GM19455 (cell line): Measurements from ENCODE around the gene MYH10.

Experiments
- ATAC-seq: cut with Tn5 transposase; IDR thresholded peaks from one replicate; pipeline ENCODE4 v1.9.1; 2021; ENCODE audit not compliant: unreplicated experiment

MYH10 gene

DNA sequence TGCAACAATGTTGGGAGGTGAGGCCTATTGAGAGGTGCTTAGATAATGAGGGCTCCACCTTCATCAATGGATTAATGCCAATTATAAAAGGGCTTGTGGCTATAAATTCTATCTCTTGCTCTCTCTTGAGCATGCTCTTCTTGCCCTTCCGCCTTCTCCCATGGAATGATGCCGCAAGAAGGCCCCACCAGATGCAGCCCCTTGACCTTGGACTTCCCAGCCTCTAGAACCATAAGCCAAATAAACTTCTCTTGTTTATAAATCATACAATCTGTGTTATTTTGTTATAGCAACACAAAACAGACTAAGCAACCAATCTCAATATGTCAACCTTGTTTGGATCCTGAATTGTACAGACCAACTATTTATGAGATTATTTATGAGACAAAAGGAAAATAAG lies 20.0 kb downstream of the MYH10 start:
- no peak for ATAC-seq

DNA sequence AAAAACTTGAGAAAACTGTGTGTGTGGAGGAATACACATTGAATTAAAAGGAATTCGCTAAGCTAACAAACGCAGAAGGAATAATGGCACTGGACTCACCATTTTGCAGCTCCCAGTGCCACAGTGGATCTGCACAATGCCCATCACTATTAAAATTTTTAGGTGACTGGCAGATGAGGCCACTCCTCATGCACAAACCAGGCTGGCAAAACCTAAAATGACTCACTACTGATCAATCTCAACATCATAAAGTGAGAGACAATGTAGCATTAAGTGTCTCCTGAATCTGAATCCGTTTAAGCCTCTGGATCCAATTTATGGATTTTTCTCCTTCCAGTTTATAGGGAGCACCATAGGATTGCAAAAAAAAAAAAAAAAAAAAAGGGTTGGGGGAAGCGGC lies 20.6 kb downstream of the MYH10 start:
- ATAC-seq, result no peak

GRCh38 chr17:8608001-8608400 lies 22.5 kb downstream of the MYH10 start:
- no peak for ATAC-seq

DNA sequence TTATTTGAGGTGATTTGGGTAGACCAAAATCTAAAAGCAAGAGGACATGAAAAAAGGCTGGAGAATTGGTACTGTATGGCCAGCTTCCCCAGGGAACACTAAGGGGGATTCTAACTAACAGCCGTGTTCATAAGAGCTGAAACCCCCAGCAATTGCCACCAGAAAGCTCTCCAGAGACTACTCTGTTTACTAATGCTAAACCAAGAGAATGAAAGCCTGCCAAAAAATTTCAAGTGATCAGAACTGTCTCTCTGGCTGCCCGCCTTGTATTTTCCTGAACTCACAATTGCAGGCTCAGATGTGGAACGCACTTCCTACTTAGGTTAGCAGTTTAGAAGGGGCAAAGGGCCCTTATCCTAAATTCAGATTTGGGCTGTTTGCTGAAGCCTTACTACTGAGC lies 24.1 kb downstream of the MYH10 start:
- ATAC-seq, result no peak

DNA sequence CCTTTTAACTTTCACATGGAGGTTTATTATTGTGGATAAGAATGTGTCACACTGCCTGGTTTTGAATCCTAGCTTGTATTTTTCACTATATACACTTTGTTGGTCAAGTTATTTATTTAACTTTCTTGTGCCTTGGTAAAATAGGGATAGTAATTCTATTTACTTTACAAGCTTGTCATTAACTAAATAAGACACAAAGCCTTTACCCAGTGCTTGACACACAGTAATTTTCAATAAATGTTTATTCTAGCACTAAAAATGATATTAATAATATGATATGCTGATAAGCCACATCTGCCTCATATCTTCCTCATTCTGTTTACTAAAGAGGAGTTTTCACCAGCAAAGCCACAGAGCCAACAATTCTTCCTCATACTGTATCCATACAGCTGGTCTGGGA lies 27.8 kb downstream of the MYH10 start:
- ATAC-seq, result no peak

- no peak for ATAC-seq
These were observed 31.0 kb downstream of the MYH10 start for GRCh38 chr17:8599351-8600011.

GRCh38 chr17:8598913-8599312 lies 31.6 kb downstream of the MYH10 start:
- ATAC-seq, result no peak

GRCh38 chr17:8593830-8594229 lies 36.7 kb downstream of the MYH10 start:
- no peak for ATAC-seq

- ATAC-seq, result no peak
These were observed 37.2 kb downstream of the MYH10 start for GRCh38 chr17:8593276-8593675.

- ATAC-seq, result no peak
These were observed 41.5 kb downstream of the MYH10 start for GRCh38 chr17:8588877-8589554.

GRCh38 chr17:8586766-8587165 lies 43.8 kb downstream of the MYH10 start:
- ATAC-seq, result no peak

GRCh38 chr17:8585911-8586310 lies 44.6 kb downstream of the MYH10 start:
- ATAC-seq, result no peak

- ATAC-seq, result no peak
These were observed 46.6 kb downstream of the MYH10 start for GRCh38 chr17:8583954-8584353.

- ATAC-seq, result no peak
These were observed 49.4 kb downstream of the MYH10 start for GRCh38 chr17:8580952-8581658.

DNA sequence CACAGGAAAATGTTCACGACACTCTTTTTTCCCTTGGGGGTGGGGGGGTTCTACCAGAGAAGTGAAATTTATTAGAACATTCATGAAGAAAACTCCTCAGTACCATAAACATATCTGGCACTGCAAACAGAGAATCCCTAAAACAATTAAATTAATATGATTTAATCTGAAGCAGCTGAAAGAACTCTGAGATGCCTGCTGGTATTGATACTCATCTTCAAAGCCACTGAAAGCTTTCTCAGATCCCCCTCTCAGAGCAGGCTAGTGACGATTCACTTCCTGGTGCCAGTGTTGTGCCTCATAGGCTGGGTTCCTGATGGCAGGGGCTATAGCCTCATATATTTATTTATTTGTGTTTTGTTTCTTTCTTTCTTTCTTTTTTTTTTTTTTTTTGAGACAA lies 52.7 kb downstream of the MYH10 start:
- ATAC-seq, result no peak

- ATAC-seq, result no peak
These were observed 53.8 kb downstream of the MYH10 start for GRCh38 chr17:8576559-8577294.

GRCh38 chr17:8574687-8575086 lies 55.8 kb downstream of the MYH10 start:
- no peak for ATAC-seq

- no peak for ATAC-seq
These were observed 57.8 kb downstream of the MYH10 start for GRCh38 chr17:8572764-8573163.

- ATAC-seq, result no peak
These were observed 66.4 kb downstream of the MYH10 start for GRCh38 chr17:8563981-8564602.

GRCh38 chr17:8563024-8563776 lies 67.3 kb downstream of the MYH10 start:
- ATAC-seq, result no peak
